Peyer's patch (tissue), 4 donors: ENCODE results near the gene KIRREL1.

Source experiments
- CTCF ChIP-seq, 6 experiments: fragments of 450-650 bp in 4 of 6; fragments of 200-600 bp in 2 of 6; sonication (generic) in 1 of 6; IDR thresholded peaks; one replicate each; pipeline ENCODE4 v1.5.1; 2017 to 2019; ENCODE audit warnings: antibody characterized with exemption in 6 of 6, mild to moderate bottlenecking in 3 of 6, moderate library complexity in 1 of 6
- POLR2A ChIP-seq, 2 donors: fragments of 450-650 bp; IDR thresholded peaks; one replicate each; pipeline ENCODE4 v1.5.1; 2017; ENCODE audit warnings: antibody characterized with exemption in 2 of 2, mild to moderate bottlenecking in 2 of 2, moderate library complexity in 2 of 2

DNA sequence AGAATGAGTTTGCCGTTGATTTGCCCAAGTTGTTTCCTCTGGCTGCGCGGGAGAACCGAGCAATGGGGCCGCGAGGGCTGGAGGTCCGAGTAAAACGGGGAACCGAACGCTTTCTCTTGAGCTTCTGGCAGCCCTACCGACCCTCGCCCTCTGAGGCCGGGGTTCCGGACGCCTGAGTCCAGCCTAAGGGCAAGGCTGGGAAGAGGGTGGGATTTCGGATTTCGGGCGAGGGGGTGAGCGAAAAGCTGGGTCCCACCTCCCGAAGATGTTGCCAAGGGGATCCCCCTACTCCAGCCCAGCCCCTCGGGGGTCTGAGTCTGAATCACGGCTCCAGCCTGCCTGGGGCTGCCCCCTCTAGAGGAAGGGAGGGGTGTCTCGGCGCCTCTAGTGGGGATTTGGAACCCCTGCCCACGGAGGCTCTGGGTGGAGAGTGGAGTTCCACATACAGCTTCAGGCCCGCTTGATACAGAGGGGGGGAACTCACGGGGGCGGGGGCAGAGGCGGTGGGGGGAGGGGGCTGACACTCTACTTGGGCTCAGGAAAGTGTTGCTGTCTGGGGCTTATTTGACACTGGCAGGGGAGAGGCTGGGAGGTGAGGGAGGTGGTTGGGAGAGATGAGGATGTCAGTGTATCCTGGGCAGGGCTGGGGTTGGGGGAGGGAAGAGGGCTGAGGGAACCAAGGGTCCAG, 617 bp downstream of the KIRREL1 start:
- no peak for TF ChIP-seq CTCF (IDR thresholded peaks at IDR 0.05)
- TF ChIP-seq POLR2A (IDR thresholded peaks at IDR 0.05) = no peak
